K562 (cell line): ENCODE measurements around the gene COQ8B. TPM values are rescaled to one million over a fixed set of nuclear protein-coding genes. Genes with fewer than 3 reads are reported as not detected.

Source experiments
- CREM ChIP-seq: IDR thresholded peaks from 2 replicates; pipeline ENCODE4 v1.6.1; 2014; ENCODE audit warnings: antibody characterized with exemption, low read depth
- DPF2 ChIP-seq: fragments of 450-650 bp; IDR thresholded peaks from 2 replicates; pipeline ENCODE4 v1.6.1; 2016
- EGR1 ChIP-seq: fragments of 450-650 bp; conservative IDR thresholded peaks from 2 replicates; pipeline ENCODE4 v1.6.1; 2017; ENCODE audit warnings: mild to moderate bottlenecking
- FIP1L1 ChIP-seq: fragments of 200-400 bp; formaldehyde crosslinking; IDR thresholded peaks from 2 replicates; pipeline ENCODE4 v1.6.1; 2018; ENCODE audit warnings: mild to moderate bottlenecking, low read depth, low read length; ENCODE audit not compliant: poor library complexity, severe bottlenecking
- FOSL1 ChIP-seq: fragments of 200-800 bp; sonication (Bioruptor generic); conservative IDR thresholded peaks from 2 replicates; pipeline ENCODE4 v1.6.1; 2016; ENCODE audit warnings: missing genetic modification characterization, missing compliant biosample characterization
- GATAD2A ChIP-seq: fragments of 450-650 bp; IDR thresholded peaks from 2 replicates; pipeline ENCODE4 v1.6.1; 2017
- GATAD2B ChIP-seq: fragments of 450-650 bp; IDR thresholded peaks from 2 replicates; pipeline ENCODE4 v1.6.1; 2017; ENCODE audit warnings: mild to moderate bottlenecking, borderline replicate concordance
- KAT8 ChIP-seq: fragments of 450-650 bp; IDR thresholded peaks from 2 replicates; pipeline ENCODE4 v1.6.1; 2016; ENCODE audit warnings: low read depth, mild to moderate bottlenecking
- MAFF ChIP-seq: IDR thresholded peaks from 2 replicates; pipeline ENCODE4 v1.6.1; 2012; ENCODE audit warnings: low read length, improper control_type of control experiment
- MCM7 ChIP-seq, 2 experiments: fragments of 450-650 bp; IDR thresholded peaks; 2 replicates each; pipeline ENCODE4 v1.6.1; 2016 to 2018
- MEIS2 ChIP-seq: fragments of 450-650 bp; IDR thresholded peaks from 2 replicates; pipeline ENCODE4 v1.6.1; 2014; ENCODE audit warnings: mild to moderate bottlenecking; ENCODE audit not compliant: partially characterized antibody
- NFIC ChIP-seq: fragments of 450-650 bp; IDR thresholded peaks from 2 replicates; pipeline ENCODE4 v1.6.1; 2017; ENCODE audit warnings: mild to moderate bottlenecking, inconsistent platforms
- PHF20 ChIP-seq: fragments of 450-650 bp; IDR thresholded peaks from 2 replicates; pipeline ENCODE4 v1.6.1; 2018; ENCODE audit not compliant: partially characterized antibody
- POLR2AphosphoS5 ChIP-seq: IDR thresholded peaks from 2 replicates; pipeline ENCODE4 v1.6.1; 2011; ENCODE audit warnings: mild to moderate bottlenecking, low read depth, low read length, moderate library complexity; ENCODE audit not compliant: control insufficient read depth, insufficient read depth
- STAG1 ChIP-seq: sonication (generic); formaldehyde crosslinking; IDR thresholded peaks from 2 replicates; pipeline ENCODE4 v1.5.0; 2020; ENCODE audit warnings: missing genetic modification reagents, borderline replicate concordance
- YY1 ChIP-seq, 3 experiments: IDR thresholded peaks; 2 replicates each; pipeline ENCODE4 v1.6.1; 2011; ENCODE audit warnings: low read length in 2 of 3, mild to moderate bottlenecking in 2 of 3, moderate library complexity in 2 of 3, borderline replicate concordance in 1 of 3, control low read depth in 1 of 3, low read depth in 1 of 3; ENCODE audit not compliant: insufficient read depth in 3 of 3, insufficient replicate concordance in 2 of 3, control insufficient read depth in 1 of 3, insufficient read length in 1 of 3; ENCODE audit errors: extremely low read depth in 1 of 3
- ZNF165 ChIP-seq: fragments of 250-450 bp; sonication (Bioruptor Pico); IDR thresholded peaks from 2 replicates; pipeline ENCODE4 v1.4.0; 2020; ENCODE audit warnings: borderline replicate concordance
- ZNF174 ChIP-seq: fragments of 250-450 bp; sonication (Bioruptor Pico); IDR thresholded peaks from 2 replicates; pipeline ENCODE4 v1.4.0; 2020; ENCODE audit warnings: mild to moderate bottlenecking
- ZNF24 ChIP-seq: fragments of 450-650 bp; IDR thresholded peaks from 2 replicates; pipeline ENCODE4 v1.6.1; 2016
- polyA plus RNA-seq, 8 experiments: library from polyadenylated mRNA; depleted of rRNA in 4 of 8; stranded (reverse) in 5 of 8; unstranded in 3 of 8; fragments of >200 nt; fragmentation: Nextera tagmentation in 2 of 8; fragmentation: Illumina TruSeq in 1 of 8; extraction: Ambion mirVana in 2 of 8; extraction: Trizol in 1 of 8; gene quantifications; 2 replicates each; pipeline versions ENCODE4 v1.2.1 to v1.2.3, GENCODE V29; 2011 to 2014; ENCODE audit warnings: inconsistent platforms in 1 of 8, missing spikeins in 1 of 8
- total RNA-seq, 7 experiments: library from RNA; depleted of rRNA in 6 of 7; stranded (reverse); fragments of >200 nt in 6 of 7; fragmentation: Illumina TruSeq in 2 of 7; extraction: Trizol in 2 of 7; gene quantifications; 2 replicates each; pipeline versions ENCODE4 v1.2.1 to v1.2.3, GENCODE V29; 2011 to 2021; ENCODE audit warnings: low replicate concordance in 1 of 7
- TF ChIP-seq, protein P1 (sequence below), 3 experiments: IDR thresholded peaks in 2 of 3; conservative IDR thresholded peaks in 1 of 3; 2 replicates each; pipeline ENCODE4 v1.5.1; 2011 to 2012; ENCODE audit warnings: low read length in 3 of 3, mild to moderate bottlenecking in 3 of 3, control low read depth in 2 of 3, improper control_type of control experiment in 1 of 3, inconsistent platforms in 1 of 3, low read depth in 1 of 3, mixed read lengths in 1 of 3, moderate library complexity in 1 of 3; ENCODE audit not compliant: insufficient read depth in 2 of 3
- TF ChIP-seq, protein P2 (sequence below), 3 experiments: fragments of 200-800 bp in 1 of 3; sonication (Bioruptor generic) in 1 of 3; sonication (generic) in 1 of 3; formaldehyde crosslinking in 1 of 3; IDR thresholded peaks; 2 replicates each; pipeline versions ENCODE4 v1.6.1 to v1.8.0; 2016 to 2022; ENCODE audit warnings: mild to moderate bottlenecking in 2 of 3, missing compliant biosample characterization in 2 of 3, missing genetic modification characterization in 2 of 3, missing genetic modification reagents in 1 of 3
- TF ChIP-seq, protein P3 (sequence below): IDR thresholded peaks from 2 replicates; pipeline ENCODE4 v1.6.1; 2011; ENCODE audit warnings: borderline replicate concordance, low read depth, mild to moderate bottlenecking, moderate library complexity, low read length; ENCODE audit not compliant: insufficient read depth, poor library complexity, severe bottlenecking

Gene COQ8B
- total and polyA plus RNA-seq, 9 of the 15 experiments (the other 6 are each of a cell fraction or from before 2014, with no cell fraction given): 0.41 to 32.3 (median 12.9) TPM

- no peak for TF ChIP-seq FIP1L1
- TF ChIP-seq, protein P1, sequence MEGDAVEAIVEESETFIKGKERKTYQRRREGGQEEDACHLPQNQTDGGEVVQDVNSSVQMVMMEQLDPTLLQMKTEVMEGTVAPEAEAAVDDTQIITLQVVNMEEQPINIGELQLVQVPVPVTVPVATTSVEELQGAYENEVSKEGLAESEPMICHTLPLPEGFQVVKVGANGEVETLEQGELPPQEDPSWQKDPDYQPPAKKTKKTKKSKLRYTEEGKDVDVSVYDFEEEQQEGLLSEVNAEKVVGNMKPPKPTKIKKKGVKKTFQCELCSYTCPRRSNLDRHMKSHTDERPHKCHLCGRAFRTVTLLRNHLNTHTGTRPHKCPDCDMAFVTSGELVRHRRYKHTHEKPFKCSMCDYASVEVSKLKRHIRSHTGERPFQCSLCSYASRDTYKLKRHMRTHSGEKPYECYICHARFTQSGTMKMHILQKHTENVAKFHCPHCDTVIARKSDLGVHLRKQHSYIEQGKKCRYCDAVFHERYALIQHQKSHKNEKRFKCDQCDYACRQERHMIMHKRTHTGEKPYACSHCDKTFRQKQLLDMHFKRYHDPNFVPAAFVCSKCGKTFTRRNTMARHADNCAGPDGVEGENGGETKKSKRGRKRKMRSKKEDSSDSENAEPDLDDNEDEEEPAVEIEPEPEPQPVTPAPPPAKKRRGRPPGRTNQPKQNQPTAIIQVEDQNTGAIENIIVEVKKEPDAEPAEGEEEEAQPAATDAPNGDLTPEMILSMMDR (IDR thresholded peaks at IDR 0.05 in 2 of 3, conservative IDR thresholded peaks at IDR 0.05 in 1 of 3; ENCODE audit: insufficient read depth in 2 of 3, low read depth in 1 of 3, low read length in 3 of 3): peak; percentile 94
- 0 out of 2 replicates have a peak, but pooled peaks have one; percentile 24 for TF ChIP-seq POLR2AphosphoS5
- no peak for TF ChIP-seq MCM7 (IDR thresholded peaks at IDR 0.05)
- TF ChIP-seq GATAD2A: 0 out of 2 replicates have a peak, but pooled peaks have one; percentile 63
- peak; percentile 45 for TF ChIP-seq NFIC
- peak; percentile 18; the same call in 1 of the 2 replicates for TF ChIP-seq ZNF24
- TF ChIP-seq GATAD2B: no peak
- TF ChIP-seq, protein P2, sequence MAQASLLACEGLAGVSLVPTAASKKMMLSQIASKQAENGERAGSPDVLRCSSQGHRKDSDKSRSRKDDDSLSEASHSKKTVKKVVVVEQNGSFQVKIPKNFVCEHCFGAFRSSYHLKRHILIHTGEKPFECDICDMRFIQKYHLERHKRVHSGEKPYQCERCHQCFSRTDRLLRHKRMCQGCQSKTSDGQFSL (CRISPR knock-in tag; IDR thresholded peaks at IDR 0.05): peak; percentile 92
- TF ChIP-seq, protein P2 (tag; IDR thresholded peaks at IDR 0.05): peak in 1 of 2 experiments; percentile 56; a peak in 1 of 4 replicates
- peak; percentile 77 for TF ChIP-seq EGR1
- peak in 1 of 3 experiments; percentile 25 for TF ChIP-seq YY1 (IDR thresholded peaks at IDR 0.05; ENCODE audit: borderline replicate concordance in 1 of 3, control insufficient read depth in 1 of 3, extremely low read depth in 1 of 3, insufficient read depth in 3 of 3, insufficient read length in 1 of 3, insufficient replicate concordance in 2 of 3, low read depth in 1 of 3, low read length in 2 of 3)
- TF ChIP-seq DPF2: peak; percentile 37; the same call in 1 of the 2 replicates
- peak; percentile 42 for TF ChIP-seq MEIS2
- TF ChIP-seq MAFF: no peak
- TF ChIP-seq, protein P3, sequence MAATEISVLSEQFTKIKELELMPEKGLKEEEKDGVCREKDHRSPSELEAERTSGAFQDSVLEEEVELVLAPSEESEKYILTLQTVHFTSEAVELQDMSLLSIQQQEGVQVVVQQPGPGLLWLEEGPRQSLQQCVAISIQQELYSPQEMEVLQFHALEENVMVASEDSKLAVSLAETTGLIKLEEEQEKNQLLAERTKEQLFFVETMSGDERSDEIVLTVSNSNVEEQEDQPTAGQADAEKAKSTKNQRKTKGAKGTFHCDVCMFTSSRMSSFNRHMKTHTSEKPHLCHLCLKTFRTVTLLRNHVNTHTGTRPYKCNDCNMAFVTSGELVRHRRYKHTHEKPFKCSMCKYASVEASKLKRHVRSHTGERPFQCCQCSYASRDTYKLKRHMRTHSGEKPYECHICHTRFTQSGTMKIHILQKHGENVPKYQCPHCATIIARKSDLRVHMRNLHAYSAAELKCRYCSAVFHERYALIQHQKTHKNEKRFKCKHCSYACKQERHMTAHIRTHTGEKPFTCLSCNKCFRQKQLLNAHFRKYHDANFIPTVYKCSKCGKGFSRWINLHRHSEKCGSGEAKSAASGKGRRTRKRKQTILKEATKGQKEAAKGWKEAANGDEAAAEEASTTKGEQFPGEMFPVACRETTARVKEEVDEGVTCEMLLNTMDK: peak; percentile 43
- TF ChIP-seq FOSL1 (tag): peak; percentile 30; the same call in 1 of the 2 replicates
- peak; percentile 43; the same call in 1 of the 2 replicates for TF ChIP-seq CREM
- TF ChIP-seq ZNF165 (CRISPR knock-in tag): no peak
- no peak for TF ChIP-seq KAT8
- no peak for TF ChIP-seq ZNF174 (CRISPR knock-in tag)
- TF ChIP-seq PHF20: peak; percentile 55
- peak; percentile 22; the same call in 1 of the 2 replicates for TF ChIP-seq STAG1 (CRISPR knock-in tag)
Measured at GRCh38 chr19:40702337-40703012, 14.2 kb downstream of the COQ8B start (continued).
